ENCODE measurements around the gene TMEM14A.
"Not testable (repeated sequence)": the region's sequence is repeated elsewhere in the genome, so short reads cannot be mapped to it uniquely, and the experiment has no call there.

The TMEM14A gene

DNA sequence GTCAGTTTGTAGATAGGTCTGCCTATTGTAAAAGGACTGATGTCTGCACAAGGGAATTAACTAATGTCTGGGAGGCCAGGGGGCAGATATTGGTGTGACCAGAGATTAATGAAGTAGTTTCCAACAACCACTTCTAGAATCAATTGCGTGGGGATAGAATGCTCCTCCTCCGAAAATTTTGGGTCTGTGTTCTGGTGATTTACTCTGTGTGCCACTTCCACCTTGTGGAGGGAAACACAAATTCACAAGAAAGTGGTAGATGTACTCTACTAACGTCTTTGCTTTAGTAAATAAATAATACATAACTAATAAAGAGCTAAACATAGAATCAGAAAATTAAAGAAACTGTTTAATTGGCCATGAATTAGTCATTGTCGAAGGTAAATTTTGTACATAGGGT lies 25.5 kb downstream of the TMEM14A start:
- H3K36me3 ChIP-seq (ENCODE audit: low read depth): no peaks in the 10 kb centered on the region
- ATAC-seq (ENCODE audit: low read depth) (no peak), DNase-seq (ENCODE audit: low spot score) (no peak)
- H3K27ac ChIP-seq (ENCODE audit: poor library complexity, severe bottlenecking): no peak overlapping the region
- H3K9me3 ChIP-seq (ENCODE audit: severe bottlenecking): no peaks in the 10 kb centered on the region
- no peaks in the 10 kb centered on the region for H3K4me1 ChIP-seq (ENCODE audit: insufficient read depth, poor library complexity, severe bottlenecking)
- TF ChIP-seq, protein P1, sequence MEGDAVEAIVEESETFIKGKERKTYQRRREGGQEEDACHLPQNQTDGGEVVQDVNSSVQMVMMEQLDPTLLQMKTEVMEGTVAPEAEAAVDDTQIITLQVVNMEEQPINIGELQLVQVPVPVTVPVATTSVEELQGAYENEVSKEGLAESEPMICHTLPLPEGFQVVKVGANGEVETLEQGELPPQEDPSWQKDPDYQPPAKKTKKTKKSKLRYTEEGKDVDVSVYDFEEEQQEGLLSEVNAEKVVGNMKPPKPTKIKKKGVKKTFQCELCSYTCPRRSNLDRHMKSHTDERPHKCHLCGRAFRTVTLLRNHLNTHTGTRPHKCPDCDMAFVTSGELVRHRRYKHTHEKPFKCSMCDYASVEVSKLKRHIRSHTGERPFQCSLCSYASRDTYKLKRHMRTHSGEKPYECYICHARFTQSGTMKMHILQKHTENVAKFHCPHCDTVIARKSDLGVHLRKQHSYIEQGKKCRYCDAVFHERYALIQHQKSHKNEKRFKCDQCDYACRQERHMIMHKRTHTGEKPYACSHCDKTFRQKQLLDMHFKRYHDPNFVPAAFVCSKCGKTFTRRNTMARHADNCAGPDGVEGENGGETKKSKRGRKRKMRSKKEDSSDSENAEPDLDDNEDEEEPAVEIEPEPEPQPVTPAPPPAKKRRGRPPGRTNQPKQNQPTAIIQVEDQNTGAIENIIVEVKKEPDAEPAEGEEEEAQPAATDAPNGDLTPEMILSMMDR (IDR thresholded peaks at IDR 0.05; ENCODE audit: poor library complexity, severe bottlenecking): peak; percentile 19
- H3K4me3 ChIP-seq (ENCODE audit: severe bottlenecking): no peak overlapping the region
- no peaks in the 10 kb centered on the region for H3K27me3 ChIP-seq (ENCODE audit: insufficient read depth, poor library complexity, severe bottlenecking)

DNA sequence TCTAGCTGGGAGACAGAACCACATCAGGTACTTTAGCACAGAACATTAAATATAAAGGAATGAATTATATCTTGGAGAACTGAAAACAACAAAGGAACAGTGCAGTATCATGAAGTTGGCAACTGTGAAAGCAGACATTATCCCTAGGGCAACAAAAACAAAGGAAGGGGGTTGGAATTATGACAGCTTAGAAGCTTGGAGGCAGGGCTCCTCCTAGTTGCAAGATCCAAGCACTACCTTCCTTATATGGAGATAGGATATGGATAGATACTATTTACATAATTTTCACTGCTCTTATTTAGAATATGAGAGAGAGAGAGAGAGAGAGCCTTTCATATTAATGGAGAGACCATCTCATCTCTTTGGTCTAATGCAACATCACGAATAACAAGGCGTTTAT lies 27.0 kb downstream of the TMEM14A start:
- no peaks in the 10 kb centered on the region for H3K9me3 ChIP-seq (ENCODE audit: severe bottlenecking)
- H3K4me3 ChIP-seq (ENCODE audit: severe bottlenecking): no peak overlapping the region
- H3K27ac ChIP-seq (ENCODE audit: poor library complexity, severe bottlenecking): no peak overlapping the region
- DNase-seq (ENCODE audit: low spot score) (no peak), ATAC-seq (ENCODE audit: low read depth) (peak; percentile 63; the same call in 2 of the 3 replicates)
- no peaks in the 10 kb centered on the region for H3K27me3 ChIP-seq (ENCODE audit: insufficient read depth, poor library complexity, severe bottlenecking)
- H3K4me1 ChIP-seq (ENCODE audit: insufficient read depth, poor library complexity, severe bottlenecking): no peaks in the 10 kb centered on the region
- TF ChIP-seq, protein P1 (IDR thresholded peaks at IDR 0.05; ENCODE audit: poor library complexity, severe bottlenecking): peak; percentile 39
- H3K36me3 ChIP-seq (ENCODE audit: low read depth): no peaks in the 10 kb centered on the region

DNA sequence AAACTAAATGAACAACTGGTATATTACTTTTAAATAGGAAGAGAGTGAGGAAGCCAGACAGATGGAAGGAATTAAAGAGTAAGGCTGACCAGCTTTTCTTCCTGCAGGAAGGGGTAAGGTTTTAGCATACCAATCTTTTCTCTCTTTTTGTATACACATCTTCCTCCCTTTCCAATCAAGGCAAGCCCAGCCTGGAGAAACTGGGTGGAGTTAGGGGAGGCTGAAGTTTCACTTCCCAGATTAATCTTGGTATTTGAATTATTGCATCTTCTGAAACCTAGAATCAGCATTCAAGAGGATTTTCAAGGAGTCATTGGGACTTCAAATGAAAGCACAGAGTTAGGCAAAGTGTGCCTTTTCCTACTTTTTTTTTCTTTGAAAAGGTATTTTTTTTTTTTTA lies 33.1 kb downstream of the TMEM14A start:
- Histone ChIP-seq H3K27me3 (ENCODE audit: insufficient read depth, poor library complexity, severe bottlenecking) (no peaks in the 10 kb centered on the region), H3K36me3 (ENCODE audit: low read depth) (no peaks in the 10 kb centered on the region), H3K4me1 (ENCODE audit: insufficient read depth, poor library complexity, severe bottlenecking) (no peaks in the 10 kb centered on the region), H3K9me3 (ENCODE audit: severe bottlenecking) (no peaks in the 10 kb centered on the region), H3K4me3 (ENCODE audit: severe bottlenecking) (no peak overlapping the region), H3K27ac (ENCODE audit: poor library complexity, severe bottlenecking) (no peak overlapping the region)
- TF ChIP-seq, protein P1 (IDR thresholded peaks at IDR 0.05; ENCODE audit: poor library complexity, severe bottlenecking): no peak
- no peak for ATAC-seq (ENCODE audit: low read depth)
- no peak for DNase-seq (ENCODE audit: low spot score)

DNA sequence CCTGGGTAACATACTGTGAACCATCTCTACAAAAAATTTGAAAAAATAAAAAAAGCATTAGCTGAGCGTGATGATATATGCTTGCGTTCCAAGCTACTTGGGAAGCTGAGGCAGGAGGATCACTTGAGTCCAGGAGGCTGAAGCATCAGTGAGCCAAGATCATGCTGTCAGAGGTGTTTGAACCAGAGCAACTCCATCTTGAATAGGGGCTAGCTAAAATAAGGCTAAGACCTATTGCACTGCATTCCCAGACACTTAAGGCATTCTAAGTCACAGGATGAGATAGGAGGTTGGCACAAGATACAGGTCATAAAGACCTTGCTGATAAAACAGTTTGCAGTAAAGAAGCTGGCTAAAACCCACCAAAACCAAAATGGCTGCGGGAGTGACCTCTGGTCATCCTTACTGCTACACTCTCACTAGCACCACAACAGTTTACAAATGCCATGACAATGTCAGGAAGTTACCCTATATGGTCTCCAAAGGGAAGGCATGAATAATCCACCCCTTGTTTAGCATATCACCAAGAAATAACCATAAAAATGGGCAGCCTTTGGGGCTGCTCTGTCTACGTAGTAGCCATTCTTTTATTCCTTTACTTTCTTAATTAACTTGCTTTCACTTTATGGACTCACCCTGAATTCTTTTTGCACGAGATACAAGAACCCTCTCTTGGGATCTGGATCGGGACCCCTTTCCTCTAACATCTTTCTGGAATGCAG lies 34.0 kb downstream of the TMEM14A start:
- not testable (repeated sequence) for H3K27me3 ChIP-seq (ENCODE audit: insufficient read depth, poor library complexity, severe bottlenecking); DNase-seq (ENCODE audit: low spot score); H3K4me3 ChIP-seq (ENCODE audit: severe bottlenecking); H3K36me3 ChIP-seq (ENCODE audit: low read depth); H3K27ac ChIP-seq (ENCODE audit: poor library complexity, severe bottlenecking); ATAC-seq (ENCODE audit: low read depth); H3K9me3 ChIP-seq (ENCODE audit: severe bottlenecking); H3K4me1 ChIP-seq (ENCODE audit: insufficient read depth, poor library complexity, severe bottlenecking)

DNA sequence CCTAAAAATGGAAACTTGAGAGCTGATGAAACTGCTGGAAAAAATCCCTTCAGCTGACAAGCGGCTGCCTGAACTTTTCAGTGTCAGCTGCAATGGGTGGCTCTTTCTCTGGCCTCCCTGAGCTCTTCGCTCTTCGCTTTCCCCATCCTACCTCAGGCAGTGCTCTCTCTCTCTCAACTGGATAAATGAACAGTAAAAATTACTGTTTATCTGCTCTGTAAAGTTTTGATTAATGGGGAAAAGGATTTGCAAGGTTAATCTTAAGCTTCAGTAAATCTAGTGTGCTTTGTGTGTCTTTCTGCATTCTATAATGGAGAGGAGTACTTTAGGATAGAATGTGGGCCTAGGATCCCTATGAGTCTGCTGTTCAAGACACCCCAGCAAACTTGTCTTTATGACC lies 35.1 kb downstream of the TMEM14A start:
- H3K4me3 ChIP-seq (ENCODE audit: severe bottlenecking): no peak overlapping the region
- H3K36me3 ChIP-seq (ENCODE audit: low read depth): no peaks in the 10 kb centered on the region
- H3K4me1 ChIP-seq (ENCODE audit: insufficient read depth, poor library complexity, severe bottlenecking): no peaks in the 10 kb centered on the region
- H3K9me3 ChIP-seq (ENCODE audit: severe bottlenecking): no peaks in the 10 kb centered on the region
- TF ChIP-seq, protein P1 (IDR thresholded peaks at IDR 0.05; ENCODE audit: poor library complexity, severe bottlenecking): no peak
- H3K27ac ChIP-seq (ENCODE audit: poor library complexity, severe bottlenecking): no peak overlapping the region
- H3K27me3 ChIP-seq (ENCODE audit: insufficient read depth, poor library complexity, severe bottlenecking): no peaks in the 10 kb centered on the region
- no peak for ATAC-seq (ENCODE audit: low read depth)
- DNase-seq (ENCODE audit: low spot score): no peak
